ENCODE data around the gene SUV39H1. TPM values are rescaled to one million over a fixed set of nuclear protein-coding genes. Genes with fewer than 3 reads are reported as not detected.
A peak's percentile ranks its signal among the peaks of the same experiment; 100 is the strongest.

Gene SUV39H1
- total RNA-seq, 1 experiment from 2014 or later, result 16.5 TPM

GRCh38 chrX:48695534-48695896, 1.0 kb upstream of the SUV39H1 start (continued):
- TF ChIP-seq CTCF (IDR thresholded peaks at IDR 0.05) (no peak), E2F5 (CRISPR knock-in tag; IDR thresholded peaks at IDR 0.05) (no peak), ZNF263 (CRISPR knock-in tag; IDR thresholded peaks at IDR 0.05; ENCODE audit: low read depth) (no peak), PREB (CRISPR knock-in tag; IDR thresholded peaks at IDR 0.05; ENCODE audit: borderline replicate concordance) (no peak)

- Mint-ChIP-seq H3K27me3 (ENCODE audit: low read depth) (no peaks in the 10 kb centered on the region; the same call in 1 of the 2 replicates), H3K4me1 (peaks cover 40% of the 10 kb centered on the region), H3K36me3 (peaks cover 14% of the 10 kb centered on the region), H3K27ac (peak overlapping the region; percentile 92), H3K9me3 (no peaks in the 10 kb centered on the region), H3K4me3 (peak overlapping the region; percentile 84)
- DNase-seq (ENCODE audit: low spot score), result no peak
- no peak for TF ChIP-seq STAT6 (CRISPR knock-in tag; conservative IDR thresholded peaks at IDR 0.05; ENCODE audit: low read depth)
- no peak for TF ChIP-seq CDX4 (CRISPR knock-in tag; IDR thresholded peaks at IDR 0.05; ENCODE audit: borderline replicate concordance)
- TF ChIP-seq USF2 (CRISPR knock-in tag; IDR thresholded peaks at IDR 0.05), result no peak
- no peak for TF ChIP-seq PRRX2 (CRISPR knock-in tag; IDR thresholded peaks at IDR 0.05)
- no peak for TF ChIP-seq ZNF121 (CRISPR knock-in tag; IDR thresholded peaks at IDR 0.05)
- no peak for TF ChIP-seq ZMAT4 (CRISPR knock-in tag; IDR thresholded peaks at IDR 0.05)
- TF ChIP-seq ZNF423 (CRISPR knock-in tag; IDR thresholded peaks at IDR 0.05), result no peak
- TF ChIP-seq AR (CRISPR knock-in tag; IDR thresholded peaks at IDR 0.05), result no peak
- no peak for TF ChIP-seq GTF2I (CRISPR knock-in tag; conservative IDR thresholded peaks at IDR 0.05)
- TF ChIP-seq CREB1 (CRISPR knock-in tag; IDR thresholded peaks at IDR 0.05), result no peak
- TF ChIP-seq AFF4 (CRISPR knock-in tag; IDR thresholded peaks at IDR 0.05; ENCODE audit: borderline replicate concordance), result no peak
- ATAC-seq, result no peak
- POLR2A ChIA-PET, result interaction anchor here (1.0 kb wide), 1 partner anchor 20 kb away, joined by 3 read pairs; no protein-coding TSS in a partner anchor
- CTCF ChIA-PET, result interaction anchor here (1.1 to 1.8 kb wide), 2 partner anchors 12 to 48 kb away, joined by 3 to 6 read pairs; partner anchors contain the start of gene WAS
These were observed 621 bp upstream of the SUV39H1 start for GRCh38 chrX:48695925-48696300.

Measured in WTC11 (cell line).